Left renal pelvis (tissue), 4 donors: ENCODE data around the gene CAD. TPM values are rescaled to one million over a fixed set of nuclear protein-coding genes. Genes with fewer than 3 reads are reported as not detected.
"Not testable (repeated sequence)": the region's sequence is repeated elsewhere in the genome, so short reads cannot be mapped to it uniquely, and the experiment has no call there.

Experiments used
- DNase-seq, 4 donors: peaks; one replicate each; pipeline ENCODE4 v3.0.0-alpha.2; 2013; ENCODE audit warnings: low read depth in 4 of 4, low spot score in 3 of 4
- polyA plus RNA-seq, 4 donors: library from polyadenylated mRNA; unstranded; fragments of 120-200 nt; gene quantifications; one replicate each; pipeline ENCODE4 v1.2.1, GENCODE V29; 2013; ENCODE audit not compliant: insufficient read length in 4 of 4

CAD gene
- polyA plus RNA-seq, 4 donors: 33.7 to 61.4 (median 43.1) TPM

DNA sequence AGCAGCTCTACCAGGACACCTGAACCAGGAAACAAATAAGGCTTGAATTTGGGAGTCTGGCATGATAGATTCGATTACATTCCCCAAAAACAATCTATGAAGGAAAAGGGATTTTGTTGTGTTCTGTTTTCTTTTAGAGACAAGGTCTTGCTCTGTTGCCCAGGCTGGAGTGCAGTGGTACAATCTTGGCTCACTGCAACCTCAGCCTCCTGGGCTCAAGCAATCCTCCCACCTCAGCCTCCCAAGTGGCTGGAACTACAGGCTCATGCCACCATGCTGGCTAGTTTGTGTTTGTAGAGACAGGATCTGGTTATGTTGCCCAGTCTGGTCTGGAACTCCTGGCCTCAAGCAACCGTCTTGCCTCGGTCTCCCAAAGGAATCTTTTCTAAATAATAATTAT lies 19.1 kb upstream of the CAD start:
- DNase-seq: not testable (repeated sequence)

DNA sequence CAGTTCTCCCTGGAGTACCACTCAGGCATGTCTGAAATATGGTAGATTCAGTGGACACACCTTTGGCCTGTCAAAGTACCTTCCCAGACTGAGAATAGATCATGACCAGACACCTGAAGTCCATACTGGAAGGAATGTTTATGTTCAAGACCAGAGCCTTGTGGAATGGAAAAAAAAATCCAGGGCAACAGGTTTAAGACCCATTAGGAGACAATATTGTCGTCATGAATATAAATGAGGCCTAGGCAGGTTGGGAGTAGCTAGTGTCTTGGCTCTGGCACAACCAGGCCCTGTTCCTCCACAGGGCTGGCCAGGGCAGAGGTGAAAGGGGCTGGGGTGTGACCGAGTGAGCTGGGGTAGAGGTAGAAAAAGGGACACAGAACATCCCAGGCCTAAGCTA lies 18.5 kb upstream of the CAD start:
- no peak for DNase-seq

DNA sequence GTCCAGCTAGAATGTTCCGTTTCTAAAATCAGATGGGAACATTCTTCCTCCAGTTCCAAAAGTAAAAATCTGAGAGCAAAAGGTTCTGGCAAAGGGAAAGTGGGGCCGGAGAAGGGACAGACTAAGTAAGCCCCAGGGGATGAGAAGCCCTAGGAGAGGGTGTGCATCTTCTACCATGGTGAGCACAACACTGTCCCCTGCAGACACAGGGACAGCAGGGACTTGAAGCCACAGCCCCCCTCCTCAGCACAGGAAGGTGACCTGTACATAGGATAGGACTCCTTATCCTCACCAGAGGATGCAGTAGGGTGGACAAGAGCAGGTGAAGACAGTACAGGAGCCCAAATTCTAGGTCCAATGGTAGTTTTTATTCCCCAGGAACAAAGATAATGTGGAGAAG lies 17.9 kb upstream of the CAD start:
- DNase-seq: no peak

DNA sequence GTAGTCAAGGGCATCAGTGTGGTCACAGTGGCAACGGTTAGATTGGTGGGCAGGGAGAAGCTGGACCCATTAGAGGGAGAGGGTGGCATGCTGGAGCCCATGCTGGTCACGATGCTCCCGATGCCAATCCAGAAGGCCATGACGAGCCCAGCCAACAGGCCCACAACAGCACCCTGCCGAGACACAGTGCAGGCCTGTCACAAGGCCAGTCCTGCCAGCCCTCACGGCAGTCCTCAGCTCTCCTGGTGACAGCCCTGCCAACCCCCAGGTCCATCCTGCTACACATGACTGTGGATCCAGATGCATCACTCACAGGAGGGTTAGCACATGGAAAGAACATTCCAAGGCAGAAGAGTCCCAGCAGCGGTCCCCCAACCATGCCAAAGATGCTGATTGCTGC lies 15.5 kb upstream of the CAD start:
- DNase-seq: no peak

DNA sequence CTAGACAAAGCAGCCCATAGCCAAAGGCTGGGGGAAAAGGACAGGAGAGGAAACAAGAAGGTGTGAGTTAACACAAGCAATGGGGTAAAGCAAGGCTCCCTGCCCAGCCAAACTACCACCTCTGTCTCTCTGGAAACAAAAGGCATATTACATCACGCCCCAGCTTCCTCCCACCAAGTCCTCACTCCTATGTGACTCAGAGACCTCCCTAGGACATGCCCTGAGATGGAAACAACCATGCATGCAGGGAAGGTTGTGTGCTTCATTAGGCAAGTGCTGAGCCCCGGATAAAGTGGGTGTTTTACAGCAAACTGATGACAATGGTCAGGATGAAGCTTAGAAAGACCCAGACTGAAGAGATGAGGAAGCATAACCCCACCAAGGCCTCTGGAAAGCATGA lies 14.3 kb upstream of the CAD start:
- no peak for DNase-seq

DNA sequence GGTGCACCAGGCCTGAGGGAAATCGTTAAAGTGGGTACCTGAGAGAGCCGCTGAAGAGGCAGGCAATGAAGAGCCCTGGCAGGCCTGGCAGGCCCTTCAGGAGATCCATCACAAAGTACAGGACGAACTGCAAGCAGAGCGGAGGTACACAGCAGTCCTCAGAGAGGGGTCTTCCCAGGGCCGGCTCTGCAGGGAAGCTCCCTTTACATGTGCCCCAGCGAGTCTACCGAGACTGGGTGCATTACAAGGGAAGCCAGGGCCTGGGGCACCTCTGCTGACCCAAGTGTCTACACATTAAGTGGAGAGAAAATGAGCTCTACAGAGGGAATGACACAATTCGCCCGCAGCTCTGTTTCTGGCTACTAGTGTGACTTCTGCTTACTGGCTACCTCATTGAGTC lies 13.4 kb upstream of the CAD start:
- DNase-seq: no peak

DNA sequence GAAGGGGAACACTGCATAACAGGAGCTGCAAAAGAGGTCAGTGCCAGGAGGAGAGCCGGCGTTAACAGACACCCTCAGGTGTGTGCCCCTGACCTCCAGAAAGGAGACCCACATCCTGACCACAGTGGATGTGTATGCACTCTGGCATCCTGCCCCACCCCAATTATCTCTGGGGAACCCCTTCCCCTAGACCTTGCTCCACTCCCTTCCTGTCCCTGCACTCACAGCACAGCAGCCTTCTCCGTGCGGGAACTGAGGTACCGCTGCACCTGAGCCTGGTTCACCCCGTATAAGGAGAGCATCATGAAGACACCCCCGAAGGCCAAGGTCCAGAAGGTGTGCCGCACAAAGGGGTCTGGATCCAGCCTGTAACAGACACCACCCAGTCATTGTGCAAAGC lies 12.6 kb upstream of the CAD start:
- DNase-seq: no peak

DNA sequence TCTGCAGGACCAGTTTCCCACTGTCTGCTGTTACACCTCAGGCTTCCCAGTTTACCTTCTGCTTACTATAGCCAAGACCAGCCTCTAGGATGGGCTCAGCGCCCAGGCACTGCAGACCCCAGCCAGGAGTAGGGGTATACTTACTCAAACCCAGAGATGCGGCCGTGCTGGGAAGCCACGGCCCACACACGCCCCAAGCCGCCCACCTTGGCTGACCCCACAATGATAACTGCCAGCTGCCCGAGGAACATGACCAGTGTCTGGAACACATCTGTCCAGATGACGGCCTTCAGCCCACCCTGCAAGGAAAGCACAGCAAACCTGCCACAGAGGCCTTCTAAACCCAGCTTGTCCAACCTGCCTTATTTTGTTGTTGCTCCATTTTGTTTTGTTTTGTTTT lies 12.0 kb upstream of the CAD start:
- DNase-seq: no peak

DNA sequence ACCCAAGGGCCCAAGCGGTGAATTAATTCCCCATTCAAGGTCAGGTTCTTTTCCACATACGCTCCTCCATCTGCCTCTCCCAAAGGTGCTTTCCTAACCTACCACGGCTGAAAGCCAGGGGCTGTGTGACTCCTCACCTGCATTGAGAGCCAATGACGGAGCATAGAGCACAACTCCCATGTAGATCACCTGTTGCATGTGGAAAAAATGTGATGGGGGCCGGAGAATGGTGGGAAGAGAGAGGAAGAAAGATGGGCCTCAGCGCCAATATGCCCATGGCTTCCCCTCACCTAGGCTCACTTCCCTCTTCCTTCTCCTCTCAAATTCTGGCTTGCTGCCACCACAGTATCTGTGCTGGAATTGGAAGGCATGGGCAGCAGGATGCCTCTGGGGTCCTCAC lies 10.8 kb upstream of the CAD start:
- no peak for DNase-seq

DNA sequence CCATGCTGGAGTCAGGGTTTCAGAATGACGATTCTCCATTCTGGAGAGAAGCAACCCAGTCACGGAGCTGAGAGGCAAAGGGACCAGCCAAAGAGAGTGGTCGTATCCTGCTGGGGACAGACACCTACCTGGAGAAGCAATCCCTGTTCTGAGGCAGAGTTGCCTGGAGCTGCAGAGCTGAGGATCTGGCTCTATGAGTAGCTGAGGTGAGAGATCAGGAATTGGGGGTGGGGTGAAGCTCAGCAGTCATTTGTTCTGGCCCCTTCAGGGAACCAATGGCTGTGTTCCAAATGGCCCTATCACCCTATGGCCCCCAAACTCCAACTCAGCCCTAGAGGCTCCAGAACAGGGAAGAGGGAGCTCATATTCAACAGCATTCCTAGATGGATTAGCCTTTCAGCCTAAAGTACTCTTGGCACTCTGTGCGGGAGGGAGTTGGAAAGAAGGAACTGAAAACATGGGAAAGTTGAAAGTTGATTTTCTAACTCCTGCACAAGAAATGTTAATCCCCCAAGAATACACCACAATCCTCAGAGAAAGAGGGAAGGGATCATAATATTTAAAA lies 8.6 kb upstream of the CAD start:
- DNase-seq: no peak

DNA sequence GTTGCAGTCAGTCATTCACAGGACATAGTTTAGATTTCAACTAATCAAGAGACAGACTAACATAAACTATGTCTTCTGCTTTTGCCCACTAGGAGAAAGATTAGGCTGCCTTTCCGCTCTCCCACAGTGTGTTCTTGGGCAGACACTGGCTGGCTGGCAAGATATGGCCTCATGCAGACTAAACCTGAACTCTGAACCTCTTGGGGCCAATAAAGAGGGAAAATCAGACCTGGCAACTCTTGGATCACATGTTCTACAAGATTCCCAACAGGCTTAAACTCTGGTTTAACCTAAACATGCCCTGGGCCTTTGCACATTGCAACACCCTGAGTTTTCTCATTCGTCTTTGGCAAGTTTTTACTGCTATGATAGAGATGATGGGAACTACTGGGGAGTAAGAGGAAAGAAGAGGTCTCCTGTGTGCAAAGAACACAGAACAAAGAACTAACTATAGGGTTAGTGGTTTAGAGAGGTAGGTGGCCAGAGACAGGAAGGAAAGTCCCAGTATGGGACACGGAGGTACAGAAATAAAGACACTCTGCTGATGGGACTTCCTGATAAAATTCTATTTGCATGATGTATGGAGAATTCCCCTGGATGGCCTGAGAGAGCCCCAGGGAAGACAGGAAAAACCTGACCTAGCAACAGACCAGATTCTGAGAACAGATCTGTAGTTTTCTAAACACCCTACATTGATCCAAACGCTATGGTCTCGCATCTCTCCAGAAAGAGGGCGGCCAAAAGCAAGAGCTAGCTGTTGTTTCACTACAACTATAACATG lies 7.4 kb upstream of the CAD start:
- no peak for DNase-seq

DNA sequence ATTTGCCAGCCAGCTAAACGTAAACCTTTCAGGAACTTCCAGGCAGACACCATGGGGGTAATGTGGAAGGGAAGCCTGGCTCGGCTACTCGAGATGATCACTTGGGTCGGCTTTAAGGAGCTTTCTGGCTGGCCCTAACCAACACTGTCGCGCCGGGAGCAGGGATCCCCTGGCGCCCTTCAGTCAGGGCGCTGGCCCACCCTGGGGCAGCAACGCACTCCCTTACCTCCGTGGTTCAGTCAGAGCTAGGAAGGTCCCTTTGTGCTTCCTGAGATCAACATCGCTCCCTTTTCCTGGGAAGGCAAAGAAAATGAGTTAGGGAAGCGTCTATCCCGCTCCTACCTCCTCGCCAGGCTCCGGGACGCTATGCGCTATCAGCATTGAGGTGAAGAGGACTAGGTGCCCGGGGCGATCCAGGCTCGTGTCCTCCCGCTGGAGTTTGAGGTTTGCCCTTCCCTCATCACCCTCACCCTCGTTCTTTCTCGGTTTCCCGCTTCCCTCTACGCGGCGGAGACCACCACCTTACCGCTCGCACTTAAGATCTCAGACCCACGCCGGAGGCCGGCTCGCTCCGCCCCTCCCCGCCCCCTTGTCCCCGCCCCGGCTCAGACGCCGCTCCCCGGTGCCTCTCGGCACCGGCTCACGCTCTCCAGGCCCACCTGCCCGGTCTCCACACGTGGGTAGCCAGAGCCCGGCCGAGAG lies 5.8 kb upstream of the CAD start:
- DNase-seq: peak in 1 of 4 donors; percentile 31

DNA sequence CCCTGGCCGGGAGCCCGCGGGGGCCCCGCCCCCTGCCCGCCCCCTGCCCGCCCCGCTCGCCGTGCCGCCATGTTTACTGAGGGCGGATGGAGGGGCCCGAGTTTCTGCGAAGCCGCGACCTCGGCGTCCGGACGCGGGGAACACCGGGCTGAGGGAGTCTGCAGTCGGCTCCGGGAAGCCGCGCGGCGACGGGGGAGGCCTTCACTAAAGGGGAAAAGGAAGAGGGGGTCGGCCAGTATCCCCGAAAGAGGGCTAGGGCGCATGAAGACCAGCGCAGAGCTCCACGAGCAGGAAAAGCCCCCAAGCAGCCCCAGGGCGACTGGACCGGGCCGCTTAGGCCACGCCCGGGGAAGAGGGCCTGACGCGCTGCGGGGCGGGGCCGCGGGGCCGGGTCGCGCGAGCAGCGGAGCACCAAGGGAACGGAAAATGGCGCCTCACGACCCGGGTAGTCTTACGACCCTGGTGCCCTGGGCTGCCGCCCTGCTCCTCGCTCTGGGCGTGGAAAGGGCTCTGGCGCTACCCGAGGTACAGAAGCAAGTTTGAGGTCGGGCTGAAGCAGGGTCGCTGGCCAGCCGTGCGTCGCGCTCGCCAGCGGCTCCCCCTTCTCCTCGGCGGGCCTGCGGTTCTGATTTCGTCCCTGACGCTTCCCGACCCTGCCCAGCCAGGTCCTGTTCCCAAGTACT lies 5.1 kb upstream of the CAD start, which contains the start of the genes ATRAID and SLC5A6:
ATRAID (plus strand) TSS at position 99 of the 683 bp plus-strand sequence; CDS start at position 427, 328 bp downstream.
SLC5A6 (minus strand) TSS at position 326 of the 683 bp plus-strand sequence. CDS start 4,618 bp downstream, outside the sequence.
- peak; percentile 82 to 86 (median 83) for DNase-seq

DNA sequence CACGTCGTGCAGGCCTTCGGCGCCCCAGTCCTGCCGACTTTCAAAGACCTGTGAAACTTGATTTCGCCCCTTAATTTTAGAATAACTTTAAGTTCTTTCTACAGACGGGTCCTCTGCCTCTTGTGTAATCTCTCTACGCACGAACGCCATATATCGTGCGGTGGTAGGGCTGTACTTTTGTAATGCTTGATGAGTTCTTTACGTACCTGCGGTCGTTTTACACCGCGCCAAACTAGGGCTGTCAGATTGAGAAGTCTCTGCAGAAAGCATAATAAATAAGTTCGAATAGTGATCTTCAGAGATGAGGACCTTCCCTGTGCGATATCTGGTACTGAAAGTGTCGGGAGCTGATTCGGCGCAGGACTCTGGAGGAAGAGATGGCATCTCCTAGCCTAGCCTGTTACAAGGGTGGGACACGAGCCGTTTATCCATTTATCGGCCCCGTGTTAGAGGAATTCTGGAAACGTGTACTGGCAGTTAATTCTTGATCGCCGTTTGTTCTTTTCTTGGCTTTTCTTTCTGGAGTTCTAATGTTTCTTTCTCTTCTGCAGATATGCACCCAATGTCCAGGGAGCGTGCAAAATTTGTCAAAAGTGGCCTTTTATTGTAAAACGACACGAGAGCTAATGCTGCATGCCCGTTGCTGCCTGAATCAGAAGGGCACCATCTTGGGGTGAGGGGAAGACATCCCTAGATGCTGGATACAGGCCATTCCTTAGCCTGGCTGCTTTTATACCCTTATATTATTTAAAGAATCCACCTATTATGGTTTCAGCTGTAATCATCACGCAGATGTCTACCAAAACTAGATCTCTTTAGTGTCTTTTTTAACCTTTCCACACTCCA lies 4.3 kb upstream of the CAD start:
- DNase-seq: peak in 2 of 4 donors; percentile 20 to 33

DNA sequence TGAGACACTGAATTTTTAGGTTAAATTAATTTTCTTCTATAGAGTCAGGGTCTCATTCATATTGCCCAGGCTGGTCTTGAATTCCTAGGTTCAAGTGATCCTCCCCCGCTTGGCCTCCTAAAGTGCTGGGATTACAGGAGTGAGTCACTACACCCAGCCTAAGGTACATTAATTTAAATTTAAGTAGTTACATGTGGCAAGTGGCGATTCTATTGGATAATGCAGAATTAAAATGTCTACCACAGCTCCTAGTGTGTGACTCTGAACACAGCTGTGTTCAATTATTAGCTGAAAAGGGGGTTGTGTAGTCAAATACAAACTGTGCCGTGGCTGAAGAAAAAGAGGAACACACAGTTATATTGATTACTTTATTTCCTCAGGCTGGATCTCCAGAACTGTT lies 2.2 kb upstream of the CAD start:
- DNase-seq: no peak

DNA sequence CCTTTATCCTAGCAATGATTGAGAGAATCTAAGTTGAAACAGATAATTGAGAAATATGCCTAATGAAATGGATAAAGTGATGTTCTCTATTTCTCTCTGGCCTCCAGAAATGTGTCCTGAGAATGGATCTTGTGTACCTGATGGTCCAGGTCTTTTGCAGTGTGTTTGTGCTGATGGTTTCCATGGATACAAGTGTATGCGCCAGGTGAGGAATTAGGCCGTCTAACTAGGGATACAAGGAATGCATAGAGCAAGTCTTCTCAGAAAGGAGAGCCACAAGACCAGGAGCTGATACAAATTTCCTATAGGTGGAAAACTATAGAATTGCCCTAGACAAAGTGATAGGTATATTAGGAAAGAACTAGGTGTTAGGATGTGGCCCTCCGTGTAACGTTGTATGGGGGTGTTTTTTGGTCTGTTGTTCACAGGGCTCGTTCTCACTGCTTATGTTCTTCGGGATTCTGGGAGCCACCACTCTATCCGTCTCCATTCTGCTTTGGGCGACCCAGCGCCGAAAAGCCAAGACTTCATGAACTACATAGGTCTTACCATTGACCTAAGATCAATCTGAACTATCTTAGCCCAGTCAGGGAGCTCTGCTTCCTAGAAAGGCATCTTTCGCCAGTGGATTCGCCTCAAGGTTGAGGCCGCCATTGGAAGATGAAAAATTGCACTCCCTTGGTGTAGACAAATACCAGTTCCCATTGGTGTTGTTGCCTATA lies 592 bp upstream of the CAD start:
- no peak for DNase-seq

DNA sequence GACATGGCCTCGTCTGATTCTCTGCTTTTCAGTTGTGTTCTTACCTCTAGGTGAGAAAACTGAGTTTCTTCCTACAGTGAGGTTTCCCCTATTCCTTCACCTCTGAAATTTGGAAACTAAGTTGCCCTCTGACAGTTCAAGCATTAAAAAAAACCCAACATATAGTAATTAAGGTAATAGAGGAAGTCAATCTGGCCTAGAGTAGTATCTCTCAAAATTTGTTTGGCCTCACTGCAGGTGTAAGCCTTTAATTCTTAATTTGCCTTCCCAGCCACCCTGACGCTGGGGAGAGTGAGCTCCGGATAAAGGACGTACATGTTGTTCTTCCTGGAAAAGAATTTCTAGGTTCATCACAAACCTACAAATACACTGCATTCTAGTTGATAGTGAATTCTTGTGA lies 1.4 kb downstream of the CAD start:
- no peak for DNase-seq

DNA sequence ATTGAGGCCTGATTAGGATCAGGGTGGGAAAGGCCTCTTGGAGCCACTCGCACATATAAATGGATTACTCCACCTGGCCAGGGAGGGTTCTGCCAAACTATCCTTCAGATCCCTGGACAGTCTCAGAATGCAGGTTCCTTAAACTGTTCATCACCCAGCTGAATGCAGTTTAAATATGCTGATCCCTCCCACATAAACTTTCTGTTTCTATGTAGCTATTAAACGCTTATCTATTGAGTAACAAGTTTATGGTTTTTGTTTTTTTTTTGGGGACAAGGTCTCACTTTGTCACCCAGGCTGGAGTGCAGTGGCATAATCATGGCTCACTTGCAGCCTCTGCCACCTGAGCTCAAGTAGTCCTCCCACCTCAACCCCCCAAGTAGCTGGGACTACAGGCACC lies 1.9 kb downstream of the CAD start:
- no peak for DNase-seq

DNA sequence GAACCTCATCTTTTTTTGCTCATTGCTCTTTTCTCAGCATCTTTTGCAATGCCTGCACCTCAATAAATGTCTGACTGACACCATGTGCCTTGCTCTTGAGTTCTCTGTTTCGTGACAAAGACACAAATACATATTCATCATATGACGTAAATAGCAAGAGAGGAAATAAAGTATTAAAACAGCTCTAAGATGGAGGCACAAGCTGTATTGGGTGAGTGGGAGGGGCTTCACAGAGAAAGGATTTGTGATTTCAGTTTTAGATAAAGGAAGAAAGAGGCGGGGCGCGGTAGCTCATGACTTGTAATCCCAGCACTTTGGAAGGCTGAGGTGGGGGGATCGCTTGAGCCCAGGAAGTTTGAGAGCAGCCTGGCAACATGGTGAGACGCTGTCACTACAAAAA lies 2.9 kb downstream of the CAD start:
- DNase-seq: no peak

DNA sequence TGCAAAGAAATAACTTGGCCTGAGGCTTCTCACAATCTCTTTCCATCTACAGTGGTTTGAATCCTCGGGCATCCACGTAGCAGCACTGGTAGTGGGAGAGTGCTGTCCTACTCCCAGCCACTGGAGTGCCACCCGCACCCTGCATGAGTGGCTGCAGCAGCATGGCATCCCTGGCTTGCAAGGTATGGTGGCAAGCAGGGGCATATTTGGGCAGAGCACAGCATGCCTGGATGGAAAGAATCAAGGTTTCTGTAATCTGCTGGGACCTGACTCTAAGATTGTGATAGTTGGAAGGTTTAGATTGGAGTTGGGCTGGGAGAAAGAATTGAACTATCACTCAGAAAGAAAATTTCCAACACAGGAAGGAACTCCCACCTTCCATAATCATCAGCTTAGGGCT lies 4.0 kb downstream of the CAD start:
- DNase-seq: no peak
